Heart right ventricle (tissue), 16 donors: Measurements from ENCODE around the gene MTHFSD. TPM values are rescaled to one million over a fixed set of nuclear protein-coding genes. Genes with fewer than 3 reads are reported as not detected.

Source experiments
- ATAC-seq, 8 donors: fragments of 200-7000 bp; cut with Tn5 transposase; one replicate each; pipeline ENCODE4 v1.9.1; 2020; ENCODE audit warnings: mild to moderate bottlenecking in 8 of 8, moderate library complexity in 8 of 8, moderate number of reproducible peaks in 1 of 8
- DNase-seq, 2 donors: peaks; one replicate each; pipeline ENCODE4 v3.0.0-alpha.2; 2020
- H3K27ac ChIP-seq, 10 donors: fragments of 200-600 bp; sonication (generic) in 2 of 10; one replicate each; pipeline versions ENCODE4 v1.5.0 to v1.8.0; 2020 to 2022; ENCODE audit warnings: mild to moderate bottlenecking in 3 of 10
- H3K27me3 ChIP-seq, 7 donors: fragments of 200-600 bp; one replicate each; pipeline ENCODE4 v1.8.0; 2021 to 2022; ENCODE audit warnings: mild to moderate bottlenecking in 2 of 7
- H3K36me3 ChIP-seq, 9 donors: fragments of 200-600 bp; sonication (generic) in 1 of 9; one replicate each; pipeline versions ENCODE4 v1.5.0 to v1.8.0; 2020 to 2022; ENCODE audit warnings: mild to moderate bottlenecking in 2 of 9
- H3K4me1 ChIP-seq, 9 donors: fragments of 200-600 bp; sonication (generic) in 1 of 9; one replicate each; pipeline versions ENCODE4 v1.5.0 to v1.8.0; 2020 to 2022; ENCODE audit warnings: mild to moderate bottlenecking in 4 of 9
- H3K4me3 ChIP-seq, 10 donors: fragments of 200-600 bp; sonication (generic) in 2 of 10; one replicate each; pipeline versions ENCODE4 v1.5.0 to v1.8.0; 2020 to 2022; ENCODE audit warnings: mild to moderate bottlenecking in 7 of 10, moderate library complexity in 2 of 10
- H3K9me3 ChIP-seq, 11 donors: fragments of 200-600 bp in 10 of 11; sonication (generic) in 2 of 11; one replicate each; pipeline versions ENCODE4 v1.5.0 to v1.8.0; 2013 to 2022; ENCODE audit warnings: mild to moderate bottlenecking in 2 of 11, control low read depth in 1 of 11, moderate library complexity in 1 of 11
- WGBS, 2 donors: extraction: QIAGEN DNeasy Blood & Tissue Kit; methylation state at CpG; one replicate each; pipeline ENCODE4 v1.1.7; 2013; ENCODE audit warnings: inconsistent platforms in 1 of 2; 5-methylcytosine and 5-hydroxymethylcytosine counted together
- intact Hi-C, 10 donors: fragments of 100-400 bp; cut with DNase I; formaldehyde crosslinking; loops; one replicate each; pipeline versions ENCODE4 v1.11.1 to v1.14.2; 2022
- polyA plus RNA-seq, 2 donors: library from polyadenylated mRNA; stranded (reverse); fragments of 200-250 nt; gene quantifications; one replicate each; pipeline ENCODE4 v1.2.3, GENCODE V29; 2013
- total RNA-seq, 10 donors: library from RNA; stranded (reverse); fragmentation: NEBNext Ultra II Directional in 3 of 10; extraction: Animal tissue kit (Norgen Biotek cat#: 25700) in 3 of 10; gene quantifications; one replicate each; pipeline versions ENCODE4 v1.2.1 to v1.2.4, GENCODE V29; 2021 to 2023
- TF ChIP-seq, protein P1 (sequence below), 9 donors: fragments of 200-600 bp; sonication (generic) in 2 of 9; IDR thresholded peaks; one replicate each; pipeline versions ENCODE4 v1.5.0 to v1.8.0; 2021 to 2022; ENCODE audit warnings: antibody characterized with exemption in 9 of 9, mild to moderate bottlenecking in 5 of 9, moderate library complexity in 1 of 9
- donor health status: Arrhythmogenic right ventricular cardiomyopathy.
- donor health status: ischemic (EF 13 %, LVEDD 7.1; RV severe dilation, severe dysfunction).
- donor health status: healthy with polysubstance abuse.
- donor health status: DM: no; HTN: yes; CAD: no.
- donor health status: DM: no; HTN: no; CAD: no.
- donor health status: ischemic (EF 25% LVEDD 6.9; RV normal size, moderate dysfunction).
- donor health status: ischemic (EF 25% LVEDD 5.7; RV mildly dilated, moderate dysfunction).
- donor health status: healthy.
- donor health status: DM: yes; HTN: yes; CAD: no.
- donor health status: Ischemic cardiomyopathy.
- donor health status: ischemic (EF 35%, LVEDD 5.7; RV mildly dilated, moderate dysfunction).
- donor health status: nonischemic (EF 11% LVEDD 7.7; RV severe dilation, severe dysfunction).
- donor health status: DM: yes; HTN: yes; CAD: no.
- donor health status: PGD.
- donor health status: ischemic (EF 29% LVEDD 5.4; RV normal size, mild dysfunction).
- donor health status: nonischemic (EF 23%, LVEDD 6.1; RV moderate dilation, normal function).

Gene MTHFSD
- total and polyA plus RNA-seq, 12 donors: 5.1 to 13.1 (median 11.3) TPM

- no peak for ATAC-seq
- H3K27ac ChIP-seq: no peak overlapping the region
- peaks cover 0 to 5% (median 0%) of the 10 kb centered on the region in 9 donors for H3K4me1 ChIP-seq
- peaks cover 4 to 37% (median 28%) of the 10 kb centered on the region in 7 donors for H3K27me3 ChIP-seq
- H3K9me3 ChIP-seq: no peaks in the 10 kb centered on the region
- intact Hi-C loops: no loop called here
- DNase-seq: no peak
- H3K4me3 ChIP-seq: no peak overlapping the region
- H3K36me3 ChIP-seq: peaks cover 0 to 6% (median 0%) of the 10 kb centered on the region in 9 donors
- TF ChIP-seq, protein P1, sequence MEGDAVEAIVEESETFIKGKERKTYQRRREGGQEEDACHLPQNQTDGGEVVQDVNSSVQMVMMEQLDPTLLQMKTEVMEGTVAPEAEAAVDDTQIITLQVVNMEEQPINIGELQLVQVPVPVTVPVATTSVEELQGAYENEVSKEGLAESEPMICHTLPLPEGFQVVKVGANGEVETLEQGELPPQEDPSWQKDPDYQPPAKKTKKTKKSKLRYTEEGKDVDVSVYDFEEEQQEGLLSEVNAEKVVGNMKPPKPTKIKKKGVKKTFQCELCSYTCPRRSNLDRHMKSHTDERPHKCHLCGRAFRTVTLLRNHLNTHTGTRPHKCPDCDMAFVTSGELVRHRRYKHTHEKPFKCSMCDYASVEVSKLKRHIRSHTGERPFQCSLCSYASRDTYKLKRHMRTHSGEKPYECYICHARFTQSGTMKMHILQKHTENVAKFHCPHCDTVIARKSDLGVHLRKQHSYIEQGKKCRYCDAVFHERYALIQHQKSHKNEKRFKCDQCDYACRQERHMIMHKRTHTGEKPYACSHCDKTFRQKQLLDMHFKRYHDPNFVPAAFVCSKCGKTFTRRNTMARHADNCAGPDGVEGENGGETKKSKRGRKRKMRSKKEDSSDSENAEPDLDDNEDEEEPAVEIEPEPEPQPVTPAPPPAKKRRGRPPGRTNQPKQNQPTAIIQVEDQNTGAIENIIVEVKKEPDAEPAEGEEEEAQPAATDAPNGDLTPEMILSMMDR (IDR thresholded peaks at IDR 0.05): no peak
- 63 to 74% methylated on average over 12 of the region's 12 CpGs for WGBS, 2 donors
Measured at GRCh38 chr16:86525696-86526095, 29.3 kb downstream of the MTHFSD start.

- Histone ChIP-seq H3K36me3 (no peaks in the 10 kb centered on the region), H3K27ac (no peak overlapping the region), H3K9me3 (no peaks in the 10 kb centered on the region), H3K4me1 (peaks cover 0 to 15% (median 6%) of the 10 kb centered on the region in 9 donors), H3K27me3 (peaks cover 8 to 53% (median 44%) of the 10 kb centered on the region in 7 donors), H3K4me3 (no peak overlapping the region)
- intact Hi-C loops: loop anchor here in 1 of 10 donors (5.0 kb wide), 1 partner anchor 702 kb away; no protein-coding TSS in a partner anchor
- 70 to 71% methylated on average over 6 of the region's 6 CpGs for WGBS, 2 donors
- DNase-seq (no peak), ATAC-seq (no peak)
- TF ChIP-seq, protein P1 (IDR thresholded peaks at IDR 0.05): no peak
Measured at GRCh38 chr16:86524029-86524428, 31.0 kb downstream of the MTHFSD start.

GRCh38 chr16:86523166-86523740 is 31.8 kb downstream of the MTHFSD start:
- no peak overlapping the region for H3K4me3 ChIP-seq
- WGBS, 2 donors: 71 to 73% methylated on average over 5 of the region's 5 CpGs

GRCh38 chr16:86522634-86523033 is 32.4 kb downstream of the MTHFSD start:
- intact Hi-C loops: loop anchor here in 1 of 10 donors (5.0 kb wide), 1 partner anchor 700 kb away; no protein-coding TSS in a partner anchor
- H3K4me3 ChIP-seq: no peak overlapping the region
- no peaks in the 10 kb centered on the region for H3K36me3 ChIP-seq
- no peak for DNase-seq
- no peaks in the 10 kb centered on the region for H3K9me3 ChIP-seq
- 88 to 92% methylated on average over 16 of the region's 16 CpGs for WGBS, 2 donors
- TF ChIP-seq, protein P1 (IDR thresholded peaks at IDR 0.05): no peak
- H3K27ac ChIP-seq: no peak overlapping the region
- H3K27me3 ChIP-seq: peaks cover 8 to 67% (median 57%) of the 10 kb centered on the region in 7 donors
- peaks cover 0 to 15% (median 6%) of the 10 kb centered on the region in 9 donors for H3K4me1 ChIP-seq
- ATAC-seq: no peak

More at GRCh38 chr16:86523166-86523740, 31.8 kb downstream of the MTHFSD start:
- Histone ChIP-seq H3K9me3 (no peaks in the 10 kb centered on the region), H3K27ac (no peak overlapping the region), H3K27me3 (peaks cover 8 to 61% (median 50%) of the 10 kb centered on the region in 7 donors), H3K36me3 (no peaks in the 10 kb centered on the region), H3K4me1 (peaks cover 0 to 15% (median 6%) of the 10 kb centered on the region in 9 donors)
- intact Hi-C loops: loop anchor here in 1 of 10 donors (5.0 kb wide), 1 partner anchor 701 kb away; no protein-coding TSS in a partner anchor
- TF ChIP-seq, protein P1 (IDR thresholded peaks at IDR 0.05): no peak
- DNase-seq: no peak
- ATAC-seq: no peak
